HG02884 (cell line): Measurements from ENCODE around the gene PDE4D.

Experiments used
- ATAC-seq: cut with Tn5 transposase; IDR thresholded peaks from one replicate; pipeline ENCODE4 v1.9.1; 2021; ENCODE audit warnings: mild to moderate bottlenecking, moderate library complexity; ENCODE audit not compliant: unreplicated experiment

PDE4D gene

DNA sequence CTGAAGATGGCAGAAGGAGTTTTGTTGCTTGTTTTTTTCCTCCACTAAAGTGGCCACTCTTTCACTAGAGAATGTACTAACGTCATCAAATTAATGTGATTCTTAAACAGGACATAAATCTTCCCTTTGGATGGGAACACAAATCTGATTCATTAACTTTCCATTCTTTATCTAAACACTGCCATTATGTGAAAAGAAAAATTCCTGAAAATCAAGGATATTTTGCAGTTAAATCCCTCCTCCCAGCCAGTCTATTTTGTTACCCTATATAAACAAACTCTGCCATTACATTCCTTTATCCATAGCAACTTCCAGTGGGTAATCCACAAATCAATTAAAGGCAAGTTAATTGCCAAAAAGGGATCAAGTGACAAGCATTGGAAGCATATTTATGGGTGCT is 546.5 kb downstream of the PDE4D start:
- ATAC-seq = no peak

- ATAC-seq = no peak
These were observed 547.0 kb downstream of the PDE4D start for GRCh38 chr5:59346514-59346913.

DNA sequence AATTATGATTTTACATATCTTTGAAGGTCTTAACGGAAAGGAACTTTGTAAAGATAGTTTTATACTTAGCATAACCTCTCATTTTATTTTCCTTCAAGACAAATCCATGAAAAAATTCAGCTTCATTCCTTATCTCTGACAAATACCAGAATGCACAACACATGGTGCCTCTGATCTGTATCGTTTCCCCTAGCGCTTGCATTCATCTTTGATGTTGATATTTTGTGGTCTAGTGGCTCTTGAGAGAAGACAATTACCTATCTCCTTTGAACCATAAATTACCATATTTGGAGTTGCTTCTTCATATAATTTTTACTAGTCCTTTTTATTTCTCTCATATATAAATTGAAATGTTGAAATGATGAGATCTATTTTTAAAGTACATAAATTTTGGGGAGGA is 551.3 kb downstream of the PDE4D start:
- ATAC-seq = no peak

GRCh38 chr5:59341760-59342159 is 551.8 kb downstream of the PDE4D start:
- no peak for ATAC-seq

DNA sequence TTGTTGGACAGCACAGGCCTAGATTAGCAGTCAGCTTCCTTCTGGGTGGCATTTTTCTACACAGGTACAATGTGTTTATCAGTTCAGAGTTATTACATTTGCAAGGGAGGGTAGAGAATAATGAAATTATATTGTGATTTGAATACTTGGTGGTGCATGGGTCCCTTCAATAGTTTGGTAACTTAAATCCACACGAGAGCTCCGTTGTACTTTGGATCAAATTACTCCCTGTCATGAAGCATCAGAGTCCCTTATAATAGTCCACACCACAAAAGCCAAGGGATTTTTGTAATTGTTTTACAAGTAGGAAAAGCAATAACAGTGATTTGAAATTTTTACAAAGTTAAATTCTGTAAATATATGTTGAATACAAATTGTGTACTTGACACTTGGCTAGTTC is 552.4 kb downstream of the PDE4D start:
- no peak for ATAC-seq

- no peak for ATAC-seq
These were observed 552.9 kb downstream of the PDE4D start for GRCh38 chr5:59340637-59341036.

DNA sequence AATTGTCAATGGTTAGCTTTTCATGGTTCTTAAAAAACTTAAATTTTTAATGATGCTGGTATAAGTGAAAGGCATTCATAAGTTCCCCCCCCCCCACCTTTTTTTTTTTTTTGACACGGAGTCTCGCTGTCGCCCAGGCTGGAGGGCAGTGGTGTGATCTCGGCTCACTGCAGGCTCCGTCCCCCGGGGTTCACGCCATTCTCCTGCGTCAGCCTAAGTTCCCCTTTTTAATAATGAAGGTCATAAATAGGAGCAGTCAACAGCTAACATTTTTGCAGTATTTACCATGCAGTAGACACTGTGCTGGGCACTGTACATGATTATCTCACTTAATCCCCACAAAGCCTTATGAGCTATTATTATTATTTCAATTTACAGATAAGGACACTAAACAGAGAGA is 556.3 kb downstream of the PDE4D start:
- ATAC-seq = no peak

DNA sequence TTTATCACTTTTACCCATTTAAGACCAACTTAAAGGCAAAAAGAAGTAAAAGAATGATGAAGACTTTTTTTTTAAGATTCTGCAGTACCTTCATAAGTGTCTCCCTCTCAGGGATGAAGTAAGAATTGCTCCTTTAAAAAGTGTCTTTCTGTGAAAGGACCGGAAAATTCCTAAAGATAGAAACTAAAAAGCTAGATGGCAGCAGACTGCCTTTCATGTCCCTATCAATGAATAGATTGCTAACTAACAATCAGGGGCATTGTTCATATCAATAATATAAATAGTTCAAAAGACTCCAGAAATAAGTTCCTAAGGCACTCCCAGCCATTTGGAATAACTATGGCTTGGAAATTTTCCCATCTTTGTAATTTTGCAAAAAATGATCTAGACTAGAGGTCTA is 558.0 kb downstream of the PDE4D start:
- ATAC-seq = no peak

GRCh38 chr5:59333416-59333815 is 560.1 kb downstream of the PDE4D start:
- ATAC-seq = no peak

GRCh38 chr5:59332236-59332973 is 561.1 kb downstream of the PDE4D start:
- no peak for ATAC-seq

DNA sequence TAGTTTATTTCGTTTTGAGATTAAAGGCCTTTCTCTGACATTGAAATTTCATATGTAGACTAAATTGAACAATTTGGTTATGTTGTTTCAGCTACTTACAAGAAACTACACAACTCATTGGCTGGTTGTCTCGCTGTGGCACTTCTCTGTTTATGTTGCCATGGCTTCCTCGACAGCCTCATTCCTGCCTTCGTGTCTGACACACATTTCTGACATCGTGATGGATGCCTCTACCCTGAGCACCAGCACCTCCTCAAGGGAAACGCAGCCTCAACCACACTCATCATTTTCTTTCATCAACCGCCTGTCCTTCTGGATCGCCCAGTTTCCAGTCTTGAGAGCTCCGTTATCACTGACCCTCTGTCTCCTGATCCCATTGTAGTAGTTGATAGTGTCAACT is 562.8 kb downstream of the PDE4D start:
- no peak for ATAC-seq

- no peak for ATAC-seq
These were observed 564.7 kb downstream of the PDE4D start for GRCh38 chr5:59328709-59329296.

GRCh38 chr5:59327191-59327980 is 566.1 kb downstream of the PDE4D start:
- ATAC-seq = no peak

- ATAC-seq = no peak
These were observed 566.9 kb downstream of the PDE4D start for GRCh38 chr5:59326596-59326995.

GRCh38 chr5:59325070-59325469 is 568.5 kb downstream of the PDE4D start:
- no peak for ATAC-seq

DNA sequence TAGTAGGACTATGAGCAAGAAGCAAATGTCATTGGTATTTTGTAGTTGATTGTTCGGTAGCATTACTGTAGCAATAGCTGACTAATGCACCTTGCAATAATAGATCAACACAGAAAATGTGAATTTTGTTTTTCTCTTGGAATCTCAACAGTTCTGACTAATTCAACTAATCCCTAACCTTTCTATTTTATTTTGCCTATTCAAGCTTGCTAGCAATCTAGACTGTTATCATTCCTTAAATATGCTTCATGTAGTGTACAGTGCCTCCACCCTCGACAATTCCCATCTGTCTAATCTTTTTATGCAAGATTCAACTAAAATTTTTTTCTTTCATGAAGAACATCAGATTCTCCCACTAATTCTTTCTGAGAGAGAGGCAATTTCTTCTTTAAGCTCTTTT is 570.6 kb downstream of the PDE4D start:
- no peak for ATAC-seq

GRCh38 chr5:59322058-59322457 is 571.5 kb downstream of the PDE4D start:
- ATAC-seq = no peak

DNA sequence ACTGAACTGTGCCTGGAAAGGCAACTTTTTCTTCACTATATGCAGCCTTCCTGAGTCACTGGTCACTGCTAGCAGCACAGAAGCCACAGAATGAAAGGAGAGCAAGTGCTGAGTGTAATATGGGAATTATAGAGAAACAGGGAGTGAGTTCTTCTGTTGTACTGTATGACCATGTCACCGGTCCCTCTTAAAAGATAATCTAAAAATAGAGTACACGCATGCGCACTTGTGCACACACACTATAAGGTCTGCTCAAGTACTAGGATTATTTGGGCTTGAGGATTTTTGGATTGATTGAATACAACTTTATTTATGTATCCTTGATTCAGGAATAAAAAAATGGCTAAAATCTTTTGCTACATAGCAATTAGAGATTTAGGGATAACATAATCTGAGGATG is 571.9 kb downstream of the PDE4D start:
- ATAC-seq = no peak

DNA sequence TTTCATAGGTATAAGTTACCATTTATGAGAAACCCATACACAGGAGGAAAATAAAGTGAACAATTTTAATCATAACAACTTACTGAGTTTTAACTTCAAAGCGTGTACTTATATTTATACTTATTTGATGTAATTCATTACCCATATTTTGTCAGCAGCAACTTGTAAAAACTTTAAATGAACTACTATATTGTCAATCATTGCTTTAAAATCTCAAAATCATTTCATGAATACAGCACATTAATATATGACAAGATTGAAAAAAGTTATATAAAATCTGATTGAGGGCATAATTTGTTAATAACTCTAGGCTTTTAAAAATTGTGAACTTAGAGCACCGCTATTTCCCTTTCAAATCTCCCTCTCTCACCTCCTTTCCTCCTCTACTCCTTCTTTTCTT is 573.1 kb downstream of the PDE4D start:
- ATAC-seq = no peak

DNA sequence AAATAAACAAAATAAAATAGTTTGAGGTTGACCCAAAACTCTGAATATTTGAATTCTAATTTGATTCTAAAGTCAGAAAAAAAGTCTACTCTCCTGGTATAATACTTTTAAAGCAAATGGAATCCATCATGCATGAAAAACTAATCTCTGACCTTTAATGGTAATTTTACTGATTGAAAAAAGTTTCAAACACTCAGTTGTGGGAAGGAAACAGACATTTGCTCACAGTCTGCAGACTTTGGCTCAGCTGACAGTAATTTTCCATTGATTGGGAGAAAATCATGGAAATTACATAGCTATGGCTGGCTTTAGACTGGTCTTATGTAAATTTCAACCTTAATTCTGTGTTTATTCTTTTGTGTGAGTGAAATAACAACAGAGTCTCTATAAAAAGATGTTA is 574.3 kb downstream of the PDE4D start:
- ATAC-seq = no peak

GRCh38 chr5:59317774-59318205 is 575.7 kb downstream of the PDE4D start:
- ATAC-seq = no peak
